ENCODE results near the gene PLPP4.

Gene PLPP4

GRCh38 chr10:120613180-120613579 lies 156.2 kb downstream of the PLPP4 start:
- DNase-seq = no peak

- no peak for DNase-seq
Observed at GRCh38 chr10:120614680-120615079, 157.7 kb downstream of the PLPP4 start.

- DNase-seq = no peak
Observed at GRCh38 chr10:120616311-120616911, 159.4 kb downstream of the PLPP4 start.

- no peak for DNase-seq
Observed at GRCh38 chr10:120628197-120628596, 171.2 kb downstream of the PLPP4 start.

GRCh38 chr10:120630266-120630665 lies 173.2 kb downstream of the PLPP4 start:
- no peak for DNase-seq

- peak; percentile 24 for DNase-seq
Observed at GRCh38 chr10:120632047-120632446, 175.0 kb downstream of the PLPP4 start.

GRCh38 chr10:120632942-120633341 lies 175.9 kb downstream of the PLPP4 start:
- DNase-seq = no peak

- DNase-seq = no peak
Observed at GRCh38 chr10:120634659-120635058, 177.6 kb downstream of the PLPP4 start.
